Esophagus squamous epithelium (tissue), 5 donors: Measurements from ENCODE around the gene UBAC2. TPM values are rescaled to one million over a fixed set of nuclear protein-coding genes. Genes with fewer than 3 reads are reported as not detected.

Experiments
- DNase-seq: peaks from one replicate; lab custom pipeline; 2025; lab: John Stamatoyannopoulos, UW
- H3K27ac ChIP-seq, 4 donors: fragments of 200-600 bp; sonication (generic); one replicate each; pipeline ENCODE4 v1.5.1; 2016 to 2019; ENCODE audit warnings: mild to moderate bottlenecking in 1 of 4
- H3K27me3 ChIP-seq, 4 donors: fragments of 200-600 bp; sonication (generic); 1 replicate in 3 of 4; 2 replicates in 1 of 4; pipeline versions ENCODE4 v1.5.1 to v1.6.0; 2017 to 2021; ENCODE audit warnings: antibody characterized with exemption in 1 of 4
- H3K36me3 ChIP-seq, 3 donors: fragments of 200-600 bp; sonication (generic); one replicate each; pipeline ENCODE4 v1.5.1; 2016 to 2019
- H3K4me1 ChIP-seq, 3 donors: fragments of 200-600 bp; sonication (generic); one replicate each; pipeline ENCODE4 v1.5.1; 2017 to 2019
- H3K4me3 ChIP-seq, 4 donors: fragments of 200-600 bp; sonication (generic); 1 replicate in 3 of 4; 2 replicates in 1 of 4; pipeline ENCODE4 v1.5.1; 2016 to 2019; ENCODE audit warnings: mild to moderate bottlenecking in 2 of 4, moderate library complexity in 1 of 4
- H3K9me3 ChIP-seq, 3 donors: fragments of 200-600 bp; sonication (generic); one replicate each; pipeline ENCODE4 v1.5.1; 2016 to 2019
- CTCF ChIP-seq, 6 experiments: fragments of 450-650 bp in 4 of 6; fragments of 200-600 bp in 2 of 6; sonication (generic) in 2 of 6; IDR thresholded peaks; one replicate each; pipeline ENCODE4 v1.5.1; 2016 to 2019; ENCODE audit warnings: antibody characterized with exemption in 6 of 6, mild to moderate bottlenecking in 4 of 6, moderate library complexity in 4 of 6
- POLR2A ChIP-seq, 4 donors: fragments of 450-650 bp; IDR thresholded peaks; one replicate each; pipeline ENCODE4 v1.6.1; 2017; ENCODE audit warnings: antibody characterized with exemption in 4 of 4, mild to moderate bottlenecking in 4 of 4, moderate library complexity in 3 of 4
- WGBS, 2 donors: methylation state at CpG; one replicate each; pipeline ENCODE4 v1.1.5; 2018; 5-methylcytosine and 5-hydroxymethylcytosine counted together
- intact Hi-C: fragments of 100-400 bp; cut with DNase I; formaldehyde crosslinking; loops from one replicate; pipeline ENCODE4 v1.15.0; 2022
- total RNA-seq, 4 donors: library from RNA; depleted of rRNA; stranded (reverse); fragments of >200 nt; gene quantifications; one replicate each; pipeline ENCODE4 v1.1.0, GENCODE V29; 2016
- donor health status: DM: yes; HTN: yes; CAD: no.

Gene UBAC2, protein sequence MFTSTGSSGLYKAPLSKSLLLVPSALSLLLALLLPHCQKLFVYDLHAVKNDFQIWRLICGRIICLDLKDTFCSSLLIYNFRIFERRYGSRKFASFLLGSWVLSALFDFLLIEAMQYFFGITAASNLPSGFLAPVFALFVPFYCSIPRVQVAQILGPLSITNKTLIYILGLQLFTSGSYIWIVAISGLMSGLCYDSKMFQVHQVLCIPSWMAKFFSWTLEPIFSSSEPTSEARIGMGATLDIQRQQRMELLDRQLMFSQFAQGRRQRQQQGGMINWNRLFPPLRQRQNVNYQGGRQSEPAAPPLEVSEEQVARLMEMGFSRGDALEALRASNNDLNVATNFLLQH
- total RNA-seq = 10 to 100 TPM; 60.8 to 84.6 (median 75.0) TPM

DNA sequence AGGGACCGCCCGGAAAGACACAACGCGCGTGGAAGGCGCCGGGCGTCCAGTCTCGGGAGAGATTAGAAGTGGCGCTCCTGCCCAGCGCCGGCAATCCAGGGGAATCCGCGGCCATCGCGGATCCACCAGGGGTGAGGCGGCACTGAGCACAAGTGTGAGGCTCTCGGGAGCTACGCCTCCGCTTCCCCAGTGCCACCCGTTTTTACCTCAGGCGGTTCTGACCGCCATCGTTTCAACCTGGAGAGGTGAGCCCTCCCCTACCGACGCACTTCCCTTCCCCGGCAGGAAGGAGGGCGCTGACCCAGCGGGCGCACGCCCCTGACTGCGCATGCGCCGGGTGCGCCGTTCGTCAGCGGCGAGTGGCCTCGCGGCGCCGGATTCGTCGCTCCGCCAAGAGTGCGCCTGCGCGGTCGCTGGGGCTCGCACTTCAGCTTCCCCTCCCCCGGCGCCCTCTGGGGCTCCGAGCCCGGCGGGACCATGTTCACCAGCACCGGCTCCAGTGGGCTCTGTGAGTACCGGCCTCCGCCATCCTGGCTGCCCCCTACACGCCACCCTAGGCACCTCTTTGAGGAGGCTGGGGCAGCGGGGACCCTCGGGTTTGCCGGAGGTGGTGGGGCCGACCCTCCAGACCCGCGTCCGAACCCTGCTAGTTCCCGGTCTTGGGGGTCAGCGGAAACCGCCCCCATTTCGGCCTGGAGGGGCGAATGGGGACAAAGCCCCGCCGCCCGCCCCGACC is at the start of gene UBAC2:
Gene UBAC2, plus strand, starts transcription at position 423 of the 736 bp plus-strand sequence. Its CDS starts 55 bp downstream, at position 478.
- H3K9me3 ChIP-seq = no peaks in the 10 kb centered on the region
- WGBS, 2 donors = 1% methylated on average over 14 of the region's 76 CpGs; no CpG with 5 or more reads in 1 of the 2 donors
- peak; percentile 60 for DNase-seq
- peak in 3 of 4 donors; percentile 95 to 98 (median 97) for TF ChIP-seq POLR2A (IDR thresholded peaks at IDR 0.05)
- peak in 4 of 6 experiments; percentile 10 to 36 (median 20) for TF ChIP-seq CTCF (IDR thresholded peaks at IDR 0.05)
- H3K4me1 ChIP-seq = peaks cover 27 to 83% (median 36%) of the 10 kb centered on the region in 3 donors
- peaks cover 0 to 4% (median 0%) of the 10 kb centered on the region in 3 donors for H3K36me3 ChIP-seq
- H3K27me3 ChIP-seq = no peaks in the 10 kb centered on the region
- peak within 1 kb of the TSS; percentile 72 to 95 (median 85) for H3K4me3 ChIP-seq
- intact Hi-C loops = no loop called here
- peak within 1 kb of the TSS; percentile 96 to 99 (median 99) for H3K27ac ChIP-seq

DNA sequence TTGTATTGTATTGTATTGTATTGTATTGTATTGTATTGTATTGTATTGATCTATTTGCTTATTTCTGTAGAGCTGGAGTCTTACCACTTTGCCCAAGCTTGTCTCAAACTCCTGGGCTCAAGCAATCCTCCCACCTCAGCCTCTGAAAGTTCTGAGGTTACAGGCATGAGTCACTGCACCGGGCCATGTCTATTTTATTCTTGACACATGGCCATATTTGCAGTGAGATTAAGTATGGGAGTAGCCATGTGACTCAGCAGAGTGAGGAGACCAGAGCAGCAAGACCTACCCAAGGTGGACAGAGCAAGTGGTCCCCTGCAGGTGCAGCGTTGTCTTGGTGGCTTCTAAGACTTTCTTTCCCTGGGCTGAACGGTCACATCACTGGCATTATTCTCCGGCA is 49.1 kb upstream of the UBAC2 start:
- H3K27me3 ChIP-seq = no peaks in the 10 kb centered on the region
- TF ChIP-seq POLR2A (IDR thresholded peaks at IDR 0.05) = no peak
- no peak for TF ChIP-seq CTCF (IDR thresholded peaks at IDR 0.05)
- peak overlapping the region; percentile 41 to 81 (median 60) for H3K27ac ChIP-seq
- H3K4me1 ChIP-seq = peaks cover 8 to 48% (median 18%) of the 10 kb centered on the region in 3 donors
- no peak for DNase-seq
- intact Hi-C loops = no loop called here
- H3K4me3 ChIP-seq = no peak overlapping the region
- H3K36me3 ChIP-seq = no peaks in the 10 kb centered on the region
- 18 to 42% methylated on average over 4 of the region's 4 CpGs for WGBS, 2 donors
- H3K9me3 ChIP-seq = no peaks in the 10 kb centered on the region

DNA sequence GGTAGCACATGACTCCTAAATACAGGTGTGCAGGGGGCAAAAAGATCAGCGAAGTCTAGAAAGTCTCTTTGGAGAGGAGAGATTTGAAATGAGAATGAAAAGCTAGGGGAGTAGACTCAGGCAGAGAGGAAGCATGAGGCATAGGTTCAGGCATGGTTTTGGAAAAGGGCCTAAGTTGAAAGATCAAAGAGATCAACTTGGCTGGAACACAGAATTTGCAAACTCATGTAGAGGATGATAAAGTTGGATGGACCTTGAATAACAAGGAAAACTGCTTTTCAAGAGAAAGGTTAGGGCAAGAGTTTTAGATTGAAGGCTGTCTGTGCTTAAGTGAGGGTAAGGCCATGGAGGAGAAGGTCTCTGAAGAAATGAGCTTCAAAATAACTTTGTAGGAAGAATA is 47.4 kb upstream of the UBAC2 start:
- intact Hi-C loops = no loop called here
- Histone ChIP-seq H3K4me1 (peaks cover 8 to 48% (median 18%) of the 10 kb centered on the region in 3 donors), H3K9me3 (no peaks in the 10 kb centered on the region), H3K27ac (peak overlapping the region in 3 of 4 donors; percentile 22 to 35 (median 24)), H3K4me3 (no peak overlapping the region), H3K36me3 (no peaks in the 10 kb centered on the region), H3K27me3 (peaks cover 0 to 1% (median 0%) of the 10 kb centered on the region in 4 donors)
- no peak for TF ChIP-seq CTCF (IDR thresholded peaks at IDR 0.05)
- TF ChIP-seq POLR2A (IDR thresholded peaks at IDR 0.05) = no peak
- WGBS, 2 donors = 43 to 44% methylated on average over 1 of the region's 1 CpG
- DNase-seq = no peak

DNA sequence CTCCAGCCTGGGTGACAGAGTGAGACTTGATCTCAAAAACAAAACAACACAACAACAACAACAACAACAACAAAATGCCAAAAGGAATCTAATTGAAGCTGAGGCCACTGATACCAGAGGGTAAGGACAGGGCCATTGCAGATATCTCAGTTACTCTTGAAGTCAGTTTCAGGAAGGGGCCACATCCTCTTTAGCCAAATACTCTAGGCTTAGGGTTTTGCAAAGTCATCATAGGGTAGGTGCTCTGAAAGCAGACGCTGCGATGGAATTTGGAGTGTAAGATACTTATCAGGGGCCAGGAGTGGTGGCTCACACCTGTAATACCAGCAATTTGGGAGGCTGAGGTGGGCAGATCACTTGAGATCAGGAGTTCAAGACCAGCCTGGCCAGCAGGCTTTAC is 46.6 kb upstream of the UBAC2 start:
- no peaks in the 10 kb centered on the region for H3K9me3 ChIP-seq
- H3K27ac ChIP-seq = peak overlapping the region in 2 of 4 donors; percentile 24 to 35
- WGBS, 2 donors = 100% methylated on average over 2 of the region's 2 CpGs; no CpG with 5 or more reads in 1 of the 2 donors
- peaks cover 8 to 53% (median 18%) of the 10 kb centered on the region in 3 donors for H3K4me1 ChIP-seq
- H3K27me3 ChIP-seq = peaks cover 0 to 8% (median 0%) of the 10 kb centered on the region in 4 donors
- no peak for DNase-seq
- no peak overlapping the region for H3K4me3 ChIP-seq
- no peaks in the 10 kb centered on the region for H3K36me3 ChIP-seq
- TF ChIP-seq CTCF (IDR thresholded peaks at IDR 0.05) = no peak
- no peak for TF ChIP-seq POLR2A (IDR thresholded peaks at IDR 0.05)
- intact Hi-C loops = no loop called here
